GM12874 (cell line): Measurements from ENCODE around the gene RNF4.
A peak's percentile ranks its signal among the peaks of the same experiment; 100 is the strongest.

ENCODE experiments used
- CTCF ChIP-seq: IDR thresholded peaks from 2 replicates; pipeline ENCODE4 v1.5.1; 2011; ENCODE audit warnings: low read depth, mild to moderate bottlenecking, control low read depth, low read length, moderate library complexity; ENCODE audit not compliant: insufficient read depth

The RNF4 gene

GRCh38 chr4:2462218-2462991, 6.5 kb upstream of the RNF4 start:
- peak; percentile 66 for TF ChIP-seq CTCF

- TF ChIP-seq CTCF, result no peak
Measured at GRCh38 chr4:2462992-2463762, 5.7 kb upstream of the RNF4 start.

DNA sequence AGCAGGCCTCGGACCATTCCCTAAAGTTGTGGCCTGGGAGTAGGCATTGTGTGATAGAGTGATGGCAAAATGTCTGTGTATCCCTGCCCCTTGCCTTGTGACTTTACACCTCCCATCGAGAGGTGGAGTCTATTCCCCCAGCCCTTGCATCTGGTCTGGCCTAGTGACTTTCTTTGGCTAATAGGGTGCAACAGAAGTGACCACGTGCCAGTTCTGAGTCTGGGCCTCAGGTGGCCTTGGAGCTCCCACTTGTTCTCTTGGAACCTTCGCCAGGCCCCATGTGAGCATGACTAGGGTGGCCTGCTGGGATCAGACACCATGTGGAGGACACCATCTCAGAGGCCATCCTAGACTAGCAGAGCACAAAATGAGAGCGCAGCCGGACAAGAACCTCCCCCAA, 3.9 kb upstream of the RNF4 start:
- no peak for TF ChIP-seq CTCF

DNA sequence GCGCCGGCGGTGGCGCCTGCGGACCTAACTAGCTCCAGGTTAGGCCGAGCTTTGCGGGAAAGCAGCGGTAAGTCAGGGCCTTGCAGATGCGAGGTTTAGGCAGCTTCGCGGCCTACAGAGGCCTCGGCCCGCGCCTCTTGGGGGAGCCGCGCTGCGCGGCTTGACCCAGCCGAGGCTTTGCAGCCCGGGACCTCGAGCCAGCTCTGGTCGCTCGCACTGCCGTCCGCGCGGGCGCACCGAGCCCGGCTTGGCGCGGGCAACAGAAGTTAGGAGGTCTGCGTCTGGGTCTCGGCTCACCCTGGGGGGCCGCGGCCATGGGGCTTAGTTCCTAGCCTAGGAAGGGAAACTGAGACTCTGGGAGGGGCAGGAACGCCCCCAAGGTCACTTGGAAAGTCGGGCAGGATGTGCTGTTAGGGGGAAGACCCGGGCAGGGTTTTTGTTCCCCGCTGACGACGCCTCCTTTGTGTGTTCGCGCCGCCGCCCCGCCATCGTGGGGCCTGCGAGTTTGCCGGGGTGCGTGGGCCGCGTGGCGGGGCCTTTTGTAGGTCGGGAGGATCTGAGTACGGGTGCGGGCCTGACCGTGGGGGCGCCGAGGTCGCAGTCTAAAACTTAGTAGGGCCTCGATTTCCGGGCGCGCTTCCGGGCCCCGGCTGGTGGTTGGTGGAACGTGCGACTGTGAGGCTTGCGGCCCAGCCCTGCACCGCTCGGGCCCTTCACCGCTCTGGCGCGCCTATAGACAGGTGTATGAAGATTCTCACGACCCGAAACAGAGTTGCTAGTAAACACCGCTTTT, 482 bp downstream of the RNF4 start:
- 0 out of 2 replicates have a peak, but pooled peaks have one; percentile 11 for TF ChIP-seq CTCF

GRCh38 chr4:2470791-2471190, 1.9 kb downstream of the RNF4 start:
- TF ChIP-seq CTCF, result no peak

DNA sequence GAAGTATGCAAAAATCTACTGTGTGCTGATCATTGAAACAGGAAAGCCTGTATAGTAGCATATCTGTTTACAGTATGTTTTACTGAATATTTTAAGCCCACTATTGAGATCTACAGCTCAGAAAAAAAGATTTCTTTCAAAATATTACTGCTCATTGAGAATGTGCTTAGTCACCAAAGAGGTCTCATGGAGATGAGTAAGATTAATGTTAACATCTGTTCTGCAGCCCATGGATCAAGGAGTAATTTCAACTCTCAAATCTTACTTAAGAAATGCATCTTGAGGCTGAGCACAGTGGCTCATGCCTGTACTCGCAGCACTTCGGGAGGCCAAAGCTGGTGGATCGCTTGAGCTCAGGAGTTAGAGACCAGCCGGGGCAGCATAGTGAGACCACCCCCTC, 3.3 kb downstream of the RNF4 start:
- no peak for TF ChIP-seq CTCF

DNA sequence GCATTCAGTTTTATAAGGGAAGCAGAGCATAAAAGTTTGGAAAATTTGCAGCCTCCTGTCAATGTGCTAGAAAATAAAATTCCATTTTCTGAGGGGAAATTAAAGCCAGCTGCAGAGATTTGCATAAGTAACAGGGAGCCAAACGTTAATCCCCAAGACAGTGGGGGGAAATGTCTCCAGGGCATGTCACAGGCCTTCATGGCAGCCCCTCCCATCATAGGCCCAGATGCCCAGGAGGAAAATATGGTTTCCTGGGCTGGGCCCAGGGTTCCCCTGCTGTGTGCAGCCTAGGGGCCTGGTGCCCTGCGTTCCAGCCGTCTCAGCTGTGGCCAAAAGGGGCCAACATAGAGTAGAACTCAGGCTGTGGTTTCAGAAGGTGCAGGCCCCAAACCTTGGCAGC, 9.3 kb downstream of the RNF4 start:
- no peak for TF ChIP-seq CTCF
